Adrenal gland (tissue), 12 donors: ENCODE measurements around the gene PTH2. TPM values are rescaled to one million over a fixed set of nuclear protein-coding genes. Genes with fewer than 3 reads are reported as not detected.

Experiments
- DNase-seq, 7 donors: peaks; one replicate each; pipeline ENCODE4 v3.0.0-alpha.2; 2019 to 2020
- H3K27ac ChIP-seq, 5 donors: fragments of 200-600 bp; sonication (generic) in 4 of 5; 1 replicate in 3 of 5; 2 replicates in 2 of 5; pipeline versions ENCODE4 v1.5.1 to v1.8.0; 2016 to 2020; ENCODE audit warnings: mild to moderate bottlenecking in 1 of 5
- H3K27me3 ChIP-seq: fragments of 200-600 bp; 2 replicates; pipeline ENCODE4 v1.8.0; 2021
- H3K36me3 ChIP-seq, 2 donors: fragments of 200-600 bp; replicated peaks in 1 of 2; 1 replicate in 1 of 2; 2 replicates in 1 of 2; pipeline versions ENCODE4 v1.5.1 to v1.8.0; 2018 to 2022
- H3K4me1 ChIP-seq, 2 donors: fragments of 200-600 bp; replicated peaks in 1 of 2; 1 replicate in 1 of 2; 2 replicates in 1 of 2; pipeline versions ENCODE4 v1.5.1 to v1.8.0; 2018 to 2021
- H3K4me3 ChIP-seq, 4 donors: fragments of 200-600 bp; sonication (generic) in 3 of 4; one replicate each; pipeline ENCODE4 v1.5.1; 2016 to 2018
- H3K9me3 ChIP-seq, 3 donors: fragments of 200-600 bp; sonication (generic) in 1 of 3; replicated peaks in 1 of 3; 1 replicate in 2 of 3; 2 replicates in 1 of 3; pipeline versions ENCODE4 v1.5.1 to v1.8.0; 2016 to 2021
- CTCF ChIP-seq, 6 experiments: fragments of 450-650 bp in 4 of 6; fragments of 200-600 bp in 2 of 6; sonication (generic) in 1 of 6; IDR thresholded peaks; 1 replicate in 5 of 6; 2 replicates in 1 of 6; pipeline versions ENCODE4 v1.5.1 to v1.8.0; 2016 to 2021; ENCODE audit warnings: antibody characterized with exemption in 6 of 6, mild to moderate bottlenecking in 2 of 6, moderate library complexity in 1 of 6
- POLR2A ChIP-seq, 2 donors: fragments of 450-650 bp; IDR thresholded peaks; one replicate each; pipeline ENCODE4 v1.6.1; 2017; ENCODE audit warnings: antibody characterized with exemption in 2 of 2, mild to moderate bottlenecking in 2 of 2, moderate library complexity in 1 of 2
- WGBS, 4 donors: extraction: QIAGEN DNeasy Blood & Tissue Kit in 2 of 4; methylation state at CpG; one replicate each; pipeline versions ENCODE4 v1.1.5 to v1.1.7; 2013 to 2017; 5-methylcytosine and 5-hydroxymethylcytosine counted together
- intact Hi-C, 2 donors: fragments of 100-400 bp; cut with DNase I; formaldehyde crosslinking; loops; one replicate each; pipeline versions ENCODE4 v1.14.1 to v1.15.0; 2022 to 2023
- polyA plus RNA-seq, 3 donors: library from polyadenylated mRNA; stranded (reverse); fragments of 200-250 nt in 2 of 3; fragments of 350-450 nt in 1 of 3; fragmentation: Illumina TruSeq in 1 of 3; extraction: RNeasy Lipid Tissue Mini Kit (QIAGEN cat#74804) in 1 of 3; gene quantifications; one replicate each; pipeline ENCODE4 v1.2.3, GENCODE V29; 2013 to 2014
- total RNA-seq, 9 donors: library from RNA; depleted of rRNA in 4 of 9; stranded (reverse); fragments of >200 nt in 4 of 9; fragments of 120-200 nt in 1 of 9; fragmentation: NEBNext Ultra II Directional in 1 of 9; extraction: Animal tissue kit (Norgen Biotek cat#: 25700) in 1 of 9; gene quantifications; one replicate each; pipeline versions ENCODE4 v1.1.0 to v1.2.4, GENCODE V29; 2013 to 2023
- donor health status: healthy with polysubstance abuse.
- donor health status: Bipolar disorder and iron deficiency.
- donor health status: DM: yes; HTN: yes; CAD: no.
- donor health status: DM: no; HTN: no; CAD: no.
- donor health status: DM: no; HTN: no; CAD: no.
- donor health status: DM: yes; HTN: yes; CAD: no.

Gene PTH2
- total and polyA plus RNA-seq, 12 donors, result not detected

DNA sequence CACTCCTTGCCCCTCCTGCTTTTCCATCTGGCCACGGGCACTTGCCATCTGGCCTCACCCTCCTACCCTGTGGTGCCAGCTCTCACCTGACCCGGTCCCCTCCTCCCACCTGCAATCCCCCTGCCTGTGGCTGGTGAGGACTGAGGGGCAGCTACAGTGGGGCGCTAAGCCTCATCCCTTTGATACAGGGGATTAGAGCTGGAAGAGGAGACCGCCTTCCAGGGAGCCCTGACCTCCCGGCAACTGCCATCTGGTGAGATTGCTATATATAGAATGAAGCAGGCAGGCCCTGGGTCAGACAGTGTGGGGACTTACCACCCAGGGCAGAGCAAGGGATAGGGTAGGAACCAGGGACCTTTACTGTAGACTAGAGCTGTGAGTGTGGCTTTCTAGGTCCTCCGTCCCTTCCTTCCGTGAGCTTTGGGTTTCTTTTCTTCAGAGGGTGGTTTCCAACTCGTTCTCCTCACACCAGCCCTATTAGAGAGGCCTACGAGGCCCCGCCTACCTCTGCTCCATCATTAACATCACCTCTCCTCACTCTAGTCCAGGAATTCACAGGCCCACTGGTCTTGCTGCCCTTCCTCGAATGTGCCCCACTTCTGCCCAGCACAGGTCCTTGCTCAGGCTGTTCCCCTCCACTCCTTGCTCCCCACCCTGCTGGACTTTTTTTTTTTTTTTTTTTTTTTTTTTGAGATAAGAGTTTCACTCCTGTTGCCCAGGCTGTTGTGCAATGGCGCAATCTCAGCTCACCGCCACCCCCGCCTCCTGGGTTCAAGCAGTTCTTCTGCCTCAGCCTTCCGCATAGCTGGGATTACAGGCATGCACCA is 27.4 kb downstream of the PTH2 start:
- Histone ChIP-seq H3K27ac (no peak overlapping the region), H3K27me3 (peaks cover 2% of the 10 kb centered on the region), H3K4me3 (no peak overlapping the region), H3K4me1 (no peaks in the 10 kb centered on the region), H3K9me3 (no peaks in the 10 kb centered on the region), H3K36me3 (no peaks in the 10 kb centered on the region)
- TF ChIP-seq POLR2A (IDR thresholded peaks at IDR 0.05) (no peak), CTCF (IDR thresholded peaks at IDR 0.05) (no peak)
- no peak for DNase-seq
- intact Hi-C loops, result loop anchor here in 1 of 2 donors (2.0 kb wide), 1 partner anchor 43 kb away; no protein-coding TSS in a partner anchor
- WGBS, 4 donors, result 72 to 79% (median 76%) methylated on average over 11 to 15 of the region's 15 CpGs

- Histone ChIP-seq H3K4me3 (no peak overlapping the region), H3K27me3 (peaks cover 2% of the 10 kb centered on the region), H3K36me3 (no peaks in the 10 kb centered on the region), H3K27ac (no peak overlapping the region), H3K4me1 (no peaks in the 10 kb centered on the region), H3K9me3 (no peaks in the 10 kb centered on the region)
- TF ChIP-seq POLR2A (IDR thresholded peaks at IDR 0.05) (no peak), CTCF (IDR thresholded peaks at IDR 0.05) (no peak)
- no peak for DNase-seq
- 55 to 64% (median 60%) methylated on average over 4 to 5 of the region's 5 CpGs for WGBS, 4 donors
- intact Hi-C loops, result loop anchor here (2.0 to 5.0 kb wide), 2 partner anchors 45 to 53 kb away; no protein-coding TSS in a partner anchor
Observed at GRCh38 chr19:49393881-49394280, 29.4 kb downstream of the PTH2 start.

GRCh38 chr19:49391581-49392399 is 31.5 kb downstream of the PTH2 start:
- no peaks in the 10 kb centered on the region for H3K9me3 ChIP-seq
- DNase-seq, result peak; percentile 78 to 84 (median 80)
- intact Hi-C loops, result loop anchor here in 1 of 2 donors (5.0 kb wide), 1 partner anchor 56 kb away; no protein-coding TSS in a partner anchor
- peaks cover 2% of the 10 kb centered on the region for H3K27me3 ChIP-seq
- no peaks in the 10 kb centered on the region for H3K36me3 ChIP-seq
- no peak overlapping the region for H3K4me3 ChIP-seq
- TF ChIP-seq POLR2A (IDR thresholded peaks at IDR 0.05) (no peak), CTCF (IDR thresholded peaks at IDR 0.05) (peak; percentile 69 to 93 (median 86))
- no peaks in the 10 kb centered on the region for H3K4me1 ChIP-seq
- WGBS, 4 donors, result 20 to 24% (median 22%) methylated on average over 13 to 14 of the region's 14 CpGs
- no peak overlapping the region for H3K27ac ChIP-seq

GRCh38 chr19:49390929-49391359 is 32.3 kb downstream of the PTH2 start:
- 48 to 64% (median 52%) methylated on average over 8 to 9 of the region's 9 CpGs for WGBS, 4 donors
- TF ChIP-seq CTCF (IDR thresholded peaks at IDR 0.05) (no peak), POLR2A (IDR thresholded peaks at IDR 0.05) (no peak)
- no peak overlapping the region for H3K27ac ChIP-seq

More at GRCh38 chr19:49390929-49391359, 32.3 kb downstream of the PTH2 start:
- intact Hi-C loops, result loop anchor here in 1 of 2 donors (5.0 kb wide), 1 partner anchor 56 kb away; no protein-coding TSS in a partner anchor
- no peaks in the 10 kb centered on the region for H3K4me1 ChIP-seq
- H3K4me3 ChIP-seq, result no peak overlapping the region
- H3K9me3 ChIP-seq, result no peaks in the 10 kb centered on the region
- no peak for DNase-seq
- no peaks in the 10 kb centered on the region for H3K36me3 ChIP-seq
- peaks cover 2% of the 10 kb centered on the region for H3K27me3 ChIP-seq
